Fibroblast of lung (primary cell): ENCODE results near the gene HIVEP3. TPM values are rescaled to one million over a fixed set of nuclear protein-coding genes. Genes with fewer than 3 reads are reported as not detected.
A peak's percentile ranks its signal among the peaks of the same experiment; 100 is the strongest.

ENCODE experiments used
- DNase-seq, 2 donors: peaks; one replicate each; pipeline versions ENCODE4 v3.0.0 to v3.0.0-alpha.2; 2010; ENCODE audit warnings: low read depth in 2 of 2
- H2AFZ ChIP-seq: 2 replicates; pipeline ENCODE4 v1.5.1; 2012; ENCODE audit warnings: low read length, control low read depth, inconsistent platforms
- H3K27ac ChIP-seq: 2 replicates; pipeline ENCODE4 v1.5.1; 2011; ENCODE audit warnings: low read length, control low read depth; ENCODE audit not compliant: insufficient read depth
- H3K27me3 ChIP-seq: 2 replicates; pipeline ENCODE4 v1.5.1; 2011; ENCODE audit warnings: mild to moderate bottlenecking, low read length; ENCODE audit not compliant: control insufficient read depth, insufficient read depth
- H3K36me3 ChIP-seq: 2 replicates; pipeline ENCODE4 v1.5.1; 2011; ENCODE audit warnings: low read length; ENCODE audit not compliant: control insufficient read depth, insufficient read depth
- H3K4me1 ChIP-seq: 2 replicates; pipeline ENCODE4 v1.5.1; 2011; ENCODE audit warnings: low read length; ENCODE audit not compliant: control insufficient read depth, insufficient read depth; ENCODE audit errors: extremely low read depth
- H3K4me2 ChIP-seq: 2 replicates; pipeline ENCODE4 v1.5.1; 2011; ENCODE audit warnings: low read length, control low read depth; ENCODE audit not compliant: insufficient read depth; ENCODE audit errors: extremely low read depth
- H3K4me3 ChIP-seq, 4 experiments: fragments of 200-600 bp in 1 of 4; sonication (generic) in 1 of 4; replicated peaks in 1 of 4; 2 replicates each; pipeline ENCODE4 v1.5.1; 2011 to 2016; ENCODE audit warnings: low read length in 4 of 4, low read depth in 3 of 4, mild to moderate bottlenecking in 3 of 4, control low read depth in 2 of 4, inconsistent platforms in 1 of 4, mixed read lengths in 1 of 4; ENCODE audit not compliant: insufficient read depth in 1 of 4; ENCODE audit errors: control extremely low read depth in 1 of 4
- H3K79me2 ChIP-seq: 2 replicates; pipeline ENCODE4 v1.5.1; 2012; ENCODE audit warnings: mild to moderate bottlenecking, low read length, inconsistent platforms; ENCODE audit not compliant: control insufficient read depth, insufficient read depth
- H3K9ac ChIP-seq: 2 replicates; pipeline ENCODE4 v1.5.1; 2011; ENCODE audit warnings: mild to moderate bottlenecking, low read length, control low read depth; ENCODE audit not compliant: insufficient read depth
- H3K9me3 ChIP-seq: 2 replicates; pipeline ENCODE4 v1.5.1; 2012; ENCODE audit warnings: low read depth, low read length; ENCODE audit not compliant: control insufficient read depth, insufficient read depth
- H4K20me1 ChIP-seq: 2 replicates; pipeline ENCODE4 v1.5.1; 2011; ENCODE audit warnings: low read length; ENCODE audit not compliant: control insufficient read depth, insufficient read depth; ENCODE audit errors: extremely low read depth
- EZH2 ChIP-seq: IDR thresholded peaks from 2 replicates; pipeline ENCODE4 v1.5.1; 2012; ENCODE audit warnings: low read length, control low read depth, mild to moderate bottlenecking; ENCODE audit errors: missing control alignments
- polyA plus RNA-seq, 2 donors: library from polyadenylated mRNA; depleted of rRNA in 1 of 2; stranded (reverse) in 1 of 2; unstranded in 1 of 2; fragments of >200 nt; gene quantifications; 2 replicates each; pipeline ENCODE4 v1.2.1, GENCODE V29; 2011 to 2012; ENCODE audit warnings: missing spikeins in 1 of 2
- total RNA-seq: library from RNA; depleted of rRNA; stranded (reverse); fragments of >200 nt; gene quantifications from 2 replicates; pipeline ENCODE4 v1.2.1, GENCODE V29; 2014
- TF ChIP-seq, protein P1 (sequence below), 2 donors: IDR thresholded peaks in 1 of 2; conservative IDR thresholded peaks in 1 of 2; 1 replicate in 1 of 2; 2 replicates in 1 of 2; pipeline ENCODE4 v1.5.1; 2011 to 2012; ENCODE audit warnings: low read length in 2 of 2, control low read depth in 1 of 2, inconsistent platforms in 1 of 2, low read depth in 1 of 2, mild to moderate bottlenecking in 1 of 2

The HIVEP3 gene
- total and polyA plus RNA-seq, 2 donors (not counting 1 experiment from before 2014, with no cell fraction given), result 0.83 to 3.2 TPM

DNA sequence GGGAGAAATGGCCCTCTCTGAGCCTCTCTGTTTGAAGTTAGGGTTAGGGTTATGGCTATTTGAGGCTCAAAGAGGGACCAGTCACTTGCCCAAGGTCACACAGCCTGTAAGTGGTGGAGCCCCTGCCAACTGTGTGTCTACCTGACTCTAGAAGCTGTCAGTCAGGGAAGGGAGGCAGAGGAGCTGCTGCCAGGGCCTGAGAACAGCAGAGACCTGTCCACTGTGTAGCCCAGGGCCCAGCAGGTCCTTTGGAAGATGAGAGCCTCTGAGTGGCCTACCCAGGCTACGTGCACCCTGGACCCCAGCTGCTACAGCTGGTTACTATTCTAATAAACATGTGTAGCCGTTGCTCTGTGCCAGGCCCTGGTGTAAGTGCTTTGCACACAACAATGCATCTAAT lies 419.1 kb downstream of the HIVEP3 start:
- Histone ChIP-seq H3K27ac (no peak overlapping the region), H3K27me3 (no peaks in the 10 kb centered on the region), H2AFZ (no peak overlapping the region), H3K79me2 (no peaks in the 10 kb centered on the region), H3K9ac (no peak overlapping the region), H3K4me1 (peaks cover 6% of the 10 kb centered on the region), H3K9me3 (no peaks in the 10 kb centered on the region), H3K4me3 (no peak overlapping the region), H3K36me3 (no peaks in the 10 kb centered on the region), H4K20me1 (no peaks in the 10 kb centered on the region), H3K4me2 (no peak overlapping the region)
- no peak for DNase-seq
- TF ChIP-seq, protein P1, sequence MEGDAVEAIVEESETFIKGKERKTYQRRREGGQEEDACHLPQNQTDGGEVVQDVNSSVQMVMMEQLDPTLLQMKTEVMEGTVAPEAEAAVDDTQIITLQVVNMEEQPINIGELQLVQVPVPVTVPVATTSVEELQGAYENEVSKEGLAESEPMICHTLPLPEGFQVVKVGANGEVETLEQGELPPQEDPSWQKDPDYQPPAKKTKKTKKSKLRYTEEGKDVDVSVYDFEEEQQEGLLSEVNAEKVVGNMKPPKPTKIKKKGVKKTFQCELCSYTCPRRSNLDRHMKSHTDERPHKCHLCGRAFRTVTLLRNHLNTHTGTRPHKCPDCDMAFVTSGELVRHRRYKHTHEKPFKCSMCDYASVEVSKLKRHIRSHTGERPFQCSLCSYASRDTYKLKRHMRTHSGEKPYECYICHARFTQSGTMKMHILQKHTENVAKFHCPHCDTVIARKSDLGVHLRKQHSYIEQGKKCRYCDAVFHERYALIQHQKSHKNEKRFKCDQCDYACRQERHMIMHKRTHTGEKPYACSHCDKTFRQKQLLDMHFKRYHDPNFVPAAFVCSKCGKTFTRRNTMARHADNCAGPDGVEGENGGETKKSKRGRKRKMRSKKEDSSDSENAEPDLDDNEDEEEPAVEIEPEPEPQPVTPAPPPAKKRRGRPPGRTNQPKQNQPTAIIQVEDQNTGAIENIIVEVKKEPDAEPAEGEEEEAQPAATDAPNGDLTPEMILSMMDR (conservative IDR thresholded peaks at IDR 0.05 in 1 of 2, IDR thresholded peaks at IDR 0.05 in 1 of 2; ENCODE audit: low read depth in 1 of 2, low read length in 2 of 2), result no peak
- TF ChIP-seq EZH2, result no peak

DNA sequence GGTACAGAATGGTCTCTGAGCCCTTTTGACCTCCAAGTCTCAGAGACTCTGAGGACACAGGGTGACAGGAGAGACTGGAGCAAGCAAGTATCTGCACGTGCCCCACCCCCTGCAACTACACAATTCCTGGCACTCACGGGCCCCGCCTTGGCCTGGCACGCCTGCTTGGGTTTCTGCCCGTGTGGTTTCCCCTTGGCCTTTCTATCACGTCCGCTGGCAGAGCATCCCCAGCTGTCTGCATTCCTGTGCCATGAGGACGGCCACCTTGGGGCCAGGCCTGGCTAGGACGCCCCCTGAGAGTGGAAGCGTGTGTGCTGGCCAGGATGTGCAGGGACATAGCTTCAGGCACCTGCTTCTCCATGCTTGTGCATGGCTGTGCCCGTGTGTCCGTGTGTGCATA lies 419.9 kb downstream of the HIVEP3 start:
- Histone ChIP-seq H3K27ac (no peak overlapping the region), H3K79me2 (no peaks in the 10 kb centered on the region), H3K4me2 (no peak overlapping the region), H2AFZ (no peak overlapping the region), H3K27me3 (no peaks in the 10 kb centered on the region), H4K20me1 (no peaks in the 10 kb centered on the region), H3K9me3 (no peaks in the 10 kb centered on the region), H3K4me3 (no peak overlapping the region), H3K9ac (no peak overlapping the region), H3K36me3 (no peaks in the 10 kb centered on the region), H3K4me1 (peaks cover 6% of the 10 kb centered on the region)
- DNase-seq, result peak; percentile 63 to 77
- no peak for TF ChIP-seq EZH2
- TF ChIP-seq, protein P1 (conservative IDR thresholded peaks at IDR 0.05 in 1 of 2, IDR thresholded peaks at IDR 0.05 in 1 of 2; ENCODE audit: low read depth in 1 of 2, low read length in 2 of 2), result no peak

GRCh38 chr1:41498391-41498790 lies 420.3 kb downstream of the HIVEP3 start:
- DNase-seq, result peak in 1 of 2 donors; percentile 46
- peaks cover 6% of the 10 kb centered on the region for H3K4me1 ChIP-seq
- H3K4me2 ChIP-seq, result no peak overlapping the region
- no peak overlapping the region for H2AFZ ChIP-seq
- no peak overlapping the region for H3K9ac ChIP-seq
- H3K27me3 ChIP-seq, result no peaks in the 10 kb centered on the region
- H3K36me3 ChIP-seq, result no peaks in the 10 kb centered on the region
- H3K79me2 ChIP-seq, result no peaks in the 10 kb centered on the region
- H4K20me1 ChIP-seq, result no peaks in the 10 kb centered on the region
- no peak overlapping the region for H3K27ac ChIP-seq
- no peak overlapping the region for H3K4me3 ChIP-seq
- H3K9me3 ChIP-seq, result no peaks in the 10 kb centered on the region
- TF ChIP-seq, protein P1 (conservative IDR thresholded peaks at IDR 0.05 in 1 of 2, IDR thresholded peaks at IDR 0.05 in 1 of 2; ENCODE audit: low read depth in 1 of 2, low read length in 2 of 2), result no peak
